ENCODE measurements around the gene RAB42. TPM values are rescaled to one million over a fixed set of nuclear protein-coding genes. Genes with fewer than 3 reads are reported as not detected.
"Not testable (repeated sequence)": the region's sequence is repeated elsewhere in the genome, so short reads cannot be mapped to it uniquely, and the experiment has no call there.

RAB42 gene
- polyA plus RNA-seq, 1 donor, result 7.0 TPM

GRCh38 chr1:28586585-28587391 is 5.3 kb upstream of the RAB42 start:
- not testable (repeated sequence) for DNase-seq

- DNase-seq, result peak; percentile 46
These were observed 431 bp downstream of the RAB42 start for GRCh38 chr1:28592321-28593071.

GRCh38 chr1:28593988-28594356 is 1.9 kb downstream of the RAB42 start:
- DNase-seq, result not testable (repeated sequence)

GRCh38 chr1:28594686-28595411 is 2.8 kb downstream of the RAB42 start:
- DNase-seq, result peak; percentile 62

- DNase-seq, result no peak
These were observed 3.5 kb downstream of the RAB42 start for GRCh38 chr1:28595412-28596191.

GRCh38 chr1:28596276-28596675 is 4.2 kb downstream of the RAB42 start:
- not testable (repeated sequence) for DNase-seq

- no peak for DNase-seq
These were observed 9.6 kb downstream of the RAB42 start for GRCh38 chr1:28601696-28602095.

- peak; percentile 84 for DNase-seq
These were observed 10.7 kb downstream of the RAB42 start for GRCh38 chr1:28602536-28603439.

- DNase-seq, result no peak
These were observed 12.3 kb downstream of the RAB42 start for GRCh38 chr1:28604411-28604810.

- no peak for DNase-seq
These were observed 12.9 kb downstream of the RAB42 start for GRCh38 chr1:28604962-28605361.

- no peak for DNase-seq
These were observed 14.7 kb downstream of the RAB42 start for GRCh38 chr1:28606771-28607170.

- no peak for DNase-seq
These were observed 21.1 kb downstream of the RAB42 start for GRCh38 chr1:28613175-28613574.

GRCh38 chr1:28631713-28632112 is 39.6 kb downstream of the RAB42 start:
- no peak for DNase-seq

GRCh38 chr1:28632560-28632959 is 40.5 kb downstream of the RAB42 start:
- no peak for DNase-seq

- no peak for DNase-seq
These were observed 48.7 kb downstream of the RAB42 start for GRCh38 chr1:28640766-28641165.

GRCh38 chr1:28642056-28642846 is 50.2 kb downstream of the RAB42 start:
- DNase-seq, result no peak

- DNase-seq, result peak; percentile 97
These were observed 51.0 kb downstream of the RAB42 start, which contains the start of gene TAF12 for GRCh38 chr1:28642847-28643635. Gene TAF12, minus strand, starts transcription at chr1:28643067. Its CDS starts 20,986 bp downstream, at chr1:28622081.

- DNase-seq, result no peak
These were observed 52.4 kb downstream of the RAB42 start for GRCh38 chr1:28644494-28644893.

Measured in hindlimb muscle (tissue), 1 donor.